ENCODE results near the gene GALR2.

Gene GALR2

GRCh38 chr17:76091526-76092286, 17.1 kb downstream of the GALR2 start:
- Histone ChIP-seq H3F3A (ENCODE audit: insufficient read depth, low read length) (no peaks in the 10 kb centered on the region), H3K4me2 (ENCODE audit: low read length) (no peak overlapping the region), H3K4me3 (ENCODE audit: low read depth, low read length, poor library complexity, severe bottlenecking) (no peak overlapping the region), H3K27ac (ENCODE audit: low read depth, low read length, poor library complexity, severe bottlenecking) (no peak overlapping the region), H3K4me1 (ENCODE audit: insufficient read depth, low read length, severe bottlenecking) (no peaks in the 10 kb centered on the region), H3K9me2 (ENCODE audit: low read depth, low read length) (no peaks in the 10 kb centered on the region), H2AFZ (ENCODE audit: low read length) (no peak overlapping the region), H4K20me1 (ENCODE audit: insufficient read depth, low read length) (no peaks in the 10 kb centered on the region), H3K9me3 (ENCODE audit: low read length) (no peaks in the 10 kb centered on the region), H3K27me3 (ENCODE audit: insufficient read depth, low read length) (no peaks in the 10 kb centered on the region), H3K79me2 (ENCODE audit: insufficient read depth, low read length) (no peaks in the 10 kb centered on the region), H3K36me3 (ENCODE audit: insufficient read depth, low read length) (peaks cover 56% of the 10 kb centered on the region), H3K9ac (ENCODE audit: low read length) (no peak overlapping the region)
- TF ChIP-seq EZH2 (IDR thresholded peaks at IDR 0.05; ENCODE audit: borderline replicate concordance, low read length) = no peak
- no peak for TF ChIP-seq CTCF (IDR thresholded peaks at IDR 0.05; ENCODE audit: low read length)

- Histone ChIP-seq H3K4me3 (ENCODE audit: low read depth, low read length, poor library complexity, severe bottlenecking) (no peak overlapping the region), H3K36me3 (ENCODE audit: insufficient read depth, low read length) (peaks cover 67% of the 10 kb centered on the region), H3K4me2 (ENCODE audit: low read length) (no peak overlapping the region)
These were observed 18.2 kb downstream of the GALR2 start for GRCh38 chr17:76092526-76093413.

GRCh38 chr17:76094046-76094445, 19.5 kb downstream of the GALR2 start:
- peaks cover 62% of the 10 kb centered on the region for H3K36me3 ChIP-seq (ENCODE audit: insufficient read depth, low read length)
- H3K9me2 ChIP-seq (ENCODE audit: low read depth, low read length) = no peaks in the 10 kb centered on the region
- no peak overlapping the region for H3K4me2 ChIP-seq (ENCODE audit: low read length)
- H3K79me2 ChIP-seq (ENCODE audit: insufficient read depth, low read length) = no peaks in the 10 kb centered on the region
- TF ChIP-seq EZH2 (IDR thresholded peaks at IDR 0.05; ENCODE audit: borderline replicate concordance, low read length) (no peak), CTCF (IDR thresholded peaks at IDR 0.05; ENCODE audit: low read length) (no peak)
- no peak overlapping the region for H3K27ac ChIP-seq (ENCODE audit: low read depth, low read length, poor library complexity, severe bottlenecking)
- no peaks in the 10 kb centered on the region for H4K20me1 ChIP-seq (ENCODE audit: insufficient read depth, low read length)
- H3K4me1 ChIP-seq (ENCODE audit: insufficient read depth, low read length, severe bottlenecking) = no peaks in the 10 kb centered on the region
- no peaks in the 10 kb centered on the region for H3F3A ChIP-seq (ENCODE audit: insufficient read depth, low read length)
- no peaks in the 10 kb centered on the region for H3K27me3 ChIP-seq (ENCODE audit: insufficient read depth, low read length)
- no peak overlapping the region for H2AFZ ChIP-seq (ENCODE audit: low read length)
- H3K9ac ChIP-seq (ENCODE audit: low read length) = no peak overlapping the region
- no peak overlapping the region for H3K4me3 ChIP-seq (ENCODE audit: low read depth, low read length, poor library complexity, severe bottlenecking)
- no peaks in the 10 kb centered on the region for H3K9me3 ChIP-seq (ENCODE audit: low read length)

More at GRCh38 chr17:76092526-76093413, 18.2 kb downstream of the GALR2 start:
- H3K9me3 ChIP-seq (ENCODE audit: low read length) = no peaks in the 10 kb centered on the region
- no peaks in the 10 kb centered on the region for H3K4me1 ChIP-seq (ENCODE audit: insufficient read depth, low read length, severe bottlenecking)
- H3K79me2 ChIP-seq (ENCODE audit: insufficient read depth, low read length) = no peaks in the 10 kb centered on the region
- H4K20me1 ChIP-seq (ENCODE audit: insufficient read depth, low read length) = no peaks in the 10 kb centered on the region
- no peak overlapping the region for H3K27ac ChIP-seq (ENCODE audit: low read depth, low read length, poor library complexity, severe bottlenecking)
- no peaks in the 10 kb centered on the region for H3F3A ChIP-seq (ENCODE audit: insufficient read depth, low read length)
- H3K27me3 ChIP-seq (ENCODE audit: insufficient read depth, low read length) = no peaks in the 10 kb centered on the region
- TF ChIP-seq CTCF (IDR thresholded peaks at IDR 0.05; ENCODE audit: low read length) (no peak), EZH2 (IDR thresholded peaks at IDR 0.05; ENCODE audit: borderline replicate concordance, low read length) (no peak)
- H2AFZ ChIP-seq (ENCODE audit: low read length) = no peak overlapping the region
- no peak overlapping the region for H3K9ac ChIP-seq (ENCODE audit: low read length)
- H3K9me2 ChIP-seq (ENCODE audit: low read depth, low read length) = no peaks in the 10 kb centered on the region
